ENCODE results near the gene FOXP1.
A peak's percentile ranks its signal among the peaks of the same experiment; 100 is the strongest.

FOXP1 gene

GRCh38 chr3:71045917-71046282 lies 537.6 kb downstream of the FOXP1 start:
- peak overlapping the region; percentile 56 for H3K4me3 Mint-ChIP-seq
- H3K4me1 Mint-ChIP-seq (ENCODE audit: low read depth) = peaks cover 98% of the 10 kb centered on the region
- H3K27ac Mint-ChIP-seq = peak overlapping the region; percentile 90

GRCh38 chr3:71045212-71045916 lies 538.2 kb downstream of the FOXP1 start:
- H3K27ac Mint-ChIP-seq = peak overlapping the region; percentile 90
- H3K4me3 Mint-ChIP-seq = peak overlapping the region; percentile 1
- peaks cover 98% of the 10 kb centered on the region for H3K4me1 Mint-ChIP-seq (ENCODE audit: low read depth)
- no peaks in the 10 kb centered on the region for H3K9me3 Mint-ChIP-seq
- peaks cover 90% of the 10 kb centered on the region for H3K36me3 Mint-ChIP-seq (ENCODE audit: low read depth)
- H3K27me3 Mint-ChIP-seq = no peaks in the 10 kb centered on the region

More at GRCh38 chr3:71045917-71046282, 537.6 kb downstream of the FOXP1 start:
- Mint-ChIP-seq H3K27me3 (no peaks in the 10 kb centered on the region), H3K36me3 (ENCODE audit: low read depth) (peaks cover 90% of the 10 kb centered on the region), H3K9me3 (no peaks in the 10 kb centered on the region)

GRCh38 chr3:71042759-71043158 lies 540.8 kb downstream of the FOXP1 start:
- peaks cover 97% of the 10 kb centered on the region for H3K4me1 Mint-ChIP-seq (ENCODE audit: low read depth)
- H3K36me3 Mint-ChIP-seq (ENCODE audit: low read depth) = peaks cover 87% of the 10 kb centered on the region

GRCh38 chr3:71041371-71041770 lies 542.2 kb downstream of the FOXP1 start:
- Mint-ChIP-seq H3K27me3 (no peaks in the 10 kb centered on the region), H3K36me3 (ENCODE audit: low read depth) (peaks cover 87% of the 10 kb centered on the region), H3K27ac (peak overlapping the region; percentile 76), H3K4me1 (ENCODE audit: low read depth) (peaks cover 97% of the 10 kb centered on the region), H3K9me3 (no peaks in the 10 kb centered on the region), H3K4me3 (peak overlapping the region; percentile 21)

More at GRCh38 chr3:71042759-71043158, 540.8 kb downstream of the FOXP1 start:
- no peak overlapping the region for H3K27ac Mint-ChIP-seq
- no peak overlapping the region for H3K4me3 Mint-ChIP-seq
- H3K9me3 Mint-ChIP-seq = no peaks in the 10 kb centered on the region
- H3K27me3 Mint-ChIP-seq = no peaks in the 10 kb centered on the region

- H3K4me1 Mint-ChIP-seq (ENCODE audit: low read depth) = peaks cover 97% of the 10 kb centered on the region
Observed at GRCh38 chr3:71039332-71039731, 544.2 kb downstream of the FOXP1 start.

GRCh38 chr3:71037775-71038174 lies 545.8 kb downstream of the FOXP1 start:
- Mint-ChIP-seq H3K27me3 (no peaks in the 10 kb centered on the region), H3K4me1 (ENCODE audit: low read depth) (peaks cover 99% of the 10 kb centered on the region)

More at GRCh38 chr3:71039332-71039731, 544.2 kb downstream of the FOXP1 start:
- Mint-ChIP-seq H3K27me3 (no peaks in the 10 kb centered on the region), H3K9me3 (no peaks in the 10 kb centered on the region), H3K27ac (peak overlapping the region; percentile 56), H3K4me3 (peak overlapping the region; percentile 28), H3K36me3 (ENCODE audit: low read depth) (peaks cover 86% of the 10 kb centered on the region)

GRCh38 chr3:71035886-71036285 lies 547.6 kb downstream of the FOXP1 start:
- H3K4me1 Mint-ChIP-seq (ENCODE audit: low read depth) = peaks cover 99% of the 10 kb centered on the region
- H3K27me3 Mint-ChIP-seq = no peaks in the 10 kb centered on the region
- peak overlapping the region; percentile 70 for H3K27ac Mint-ChIP-seq
- no peaks in the 10 kb centered on the region for H3K9me3 Mint-ChIP-seq
- peaks cover 92% of the 10 kb centered on the region for H3K36me3 Mint-ChIP-seq (ENCODE audit: low read depth)
- no peak overlapping the region for H3K4me3 Mint-ChIP-seq

More at GRCh38 chr3:71037775-71038174, 545.8 kb downstream of the FOXP1 start:
- Mint-ChIP-seq H3K36me3 (ENCODE audit: low read depth) (peaks cover 89% of the 10 kb centered on the region), H3K9me3 (no peaks in the 10 kb centered on the region), H3K27ac (peak overlapping the region; percentile 79), H3K4me3 (no peak overlapping the region)

GRCh38 chr3:71035314-71035713 lies 548.2 kb downstream of the FOXP1 start:
- Mint-ChIP-seq H3K27me3 (no peaks in the 10 kb centered on the region), H3K4me3 (no peak overlapping the region), H3K27ac (peak overlapping the region; percentile 70), H3K36me3 (ENCODE audit: low read depth) (peaks cover 92% of the 10 kb centered on the region), H3K9me3 (no peaks in the 10 kb centered on the region), H3K4me1 (ENCODE audit: low read depth) (peaks cover 99% of the 10 kb centered on the region)

- no peak overlapping the region for H3K4me3 Mint-ChIP-seq
- H3K27ac Mint-ChIP-seq = peak overlapping the region; percentile 55
- no peaks in the 10 kb centered on the region for H3K27me3 Mint-ChIP-seq
- H3K36me3 Mint-ChIP-seq (ENCODE audit: low read depth) = peaks cover 92% of the 10 kb centered on the region
- peaks cover 99% of the 10 kb centered on the region for H3K4me1 Mint-ChIP-seq (ENCODE audit: low read depth)
- no peaks in the 10 kb centered on the region for H3K9me3 Mint-ChIP-seq
Observed at GRCh38 chr3:71033681-71034220, 549.8 kb downstream of the FOXP1 start.

- Mint-ChIP-seq H3K4me1 (ENCODE audit: low read depth) (peaks cover 92% of the 10 kb centered on the region), H3K27me3 (no peaks in the 10 kb centered on the region), H3K36me3 (ENCODE audit: low read depth) (peaks cover 90% of the 10 kb centered on the region), H3K4me3 (peak overlapping the region; percentile 35), H3K27ac (peak overlapping the region; percentile 91), H3K9me3 (no peaks in the 10 kb centered on the region)
Observed at GRCh38 chr3:71031914-71032521, 551.5 kb downstream of the FOXP1 start.

- Mint-ChIP-seq H3K36me3 (ENCODE audit: low read depth) (peaks cover 88% of the 10 kb centered on the region), H3K4me3 (peak overlapping the region; percentile 42), H3K9me3 (no peaks in the 10 kb centered on the region), H3K27me3 (no peaks in the 10 kb centered on the region), H3K4me1 (ENCODE audit: low read depth) (peaks cover 92% of the 10 kb centered on the region), H3K27ac (peak overlapping the region; percentile 91)
Observed at GRCh38 chr3:71031181-71031580, 552.3 kb downstream of the FOXP1 start.

GRCh38 chr3:71030748-71031147 lies 552.8 kb downstream of the FOXP1 start:
- H3K4me1 Mint-ChIP-seq (ENCODE audit: low read depth) = peaks cover 92% of the 10 kb centered on the region

GRCh38 chr3:71029770-71030169 lies 553.8 kb downstream of the FOXP1 start:
- Mint-ChIP-seq H3K27me3 (no peaks in the 10 kb centered on the region), H3K4me3 (no peak overlapping the region), H3K9me3 (no peaks in the 10 kb centered on the region), H3K36me3 (ENCODE audit: low read depth) (peaks cover 85% of the 10 kb centered on the region), H3K27ac (peak overlapping the region; percentile 91), H3K4me1 (ENCODE audit: low read depth) (peaks cover 92% of the 10 kb centered on the region)

More at GRCh38 chr3:71030748-71031147, 552.8 kb downstream of the FOXP1 start:
- Mint-ChIP-seq H3K9me3 (no peaks in the 10 kb centered on the region), H3K27ac (peak overlapping the region; percentile 91), H3K27me3 (no peaks in the 10 kb centered on the region), H3K36me3 (ENCODE audit: low read depth) (peaks cover 85% of the 10 kb centered on the region), H3K4me3 (peak overlapping the region; percentile 42)

- H3K27ac Mint-ChIP-seq = peak overlapping the region; percentile 75
- no peak overlapping the region for H3K4me3 Mint-ChIP-seq
- H3K9me3 Mint-ChIP-seq = no peaks in the 10 kb centered on the region
- peaks cover 90% of the 10 kb centered on the region for H3K36me3 Mint-ChIP-seq (ENCODE audit: low read depth)
- peaks cover 90% of the 10 kb centered on the region for H3K4me1 Mint-ChIP-seq (ENCODE audit: low read depth)
- no peaks in the 10 kb centered on the region for H3K27me3 Mint-ChIP-seq
Observed at GRCh38 chr3:71028802-71029201, 554.7 kb downstream of the FOXP1 start.

- Mint-ChIP-seq H3K4me3 (no peak overlapping the region), H3K9me3 (no peaks in the 10 kb centered on the region), H3K36me3 (ENCODE audit: low read depth) (peaks cover 90% of the 10 kb centered on the region), H3K4me1 (ENCODE audit: low read depth) (peaks cover 88% of the 10 kb centered on the region), H3K27ac (no peak overlapping the region), H3K27me3 (no peaks in the 10 kb centered on the region)
Observed at GRCh38 chr3:71028184-71028583, 555.3 kb downstream of the FOXP1 start.
